Right cardiac atrium (tissue), 5 donors: ENCODE measurements around the gene PRKCE. TPM values are rescaled to one million over a fixed set of nuclear protein-coding genes. Genes with fewer than 3 reads are reported as not detected.
A peak's percentile ranks its signal among the peaks of the same experiment; 100 is the strongest.

ENCODE experiments used
- ATAC-seq, 2 donors: fragments of 200-7000 bp; cut with Tn5 transposase; one replicate each; pipeline versions ENCODE4 v1.8.0 to v1.9.1; 2020; ENCODE audit warnings: moderate library complexity in 2 of 2, mild to moderate bottlenecking in 1 of 2
- DNase-seq, 3 donors: peaks; one replicate each; pipeline ENCODE4 v3.0.0-alpha.2; 2020
- H3K27ac ChIP-seq: one replicate; pipeline ENCODE4 v1.5.1; 2013; ENCODE audit warnings: mild to moderate bottlenecking, low read length, control low read depth, moderate library complexity
- H3K27me3 ChIP-seq: one replicate; pipeline ENCODE4 v1.6.1; 2013; ENCODE audit not compliant: control insufficient read depth, insufficient read depth
- H3K4me1 ChIP-seq: one replicate; pipeline ENCODE4 v1.6.1; 2013; ENCODE audit warnings: low read length; ENCODE audit not compliant: control insufficient read depth, insufficient read depth
- H3K4me3 ChIP-seq: one replicate; pipeline ENCODE4 v1.5.1; 2013; ENCODE audit warnings: low read length, control low read depth
- H3K9me3 ChIP-seq: one replicate; pipeline ENCODE4 v1.6.1; 2013; ENCODE audit warnings: low read length; ENCODE audit not compliant: control insufficient read depth
- WGBS: extraction: QIAGEN DNeasy Blood & Tissue Kit; methylation state at CpG from one replicate; pipeline ENCODE4 v1.1.7; 2013; 5-methylcytosine and 5-hydroxymethylcytosine counted together
- intact Hi-C, 4 donors: fragments of 100-400 bp; cut with DNase I; formaldehyde crosslinking; loops; one replicate each; pipeline versions ENCODE4 v1.11.0 to v1.14.0; 2022 to 2023
- polyA plus RNA-seq: library from polyadenylated mRNA; stranded (reverse); fragments of 200-250 nt; gene quantifications from one replicate; pipeline ENCODE4 v1.2.3, GENCODE V29; 2013
- total RNA-seq, 4 donors: library from RNA; stranded (reverse); fragmentation: NEBNext Ultra II Directional; extraction: Animal tissue kit (Norgen Biotek cat#: 25700); gene quantifications; one replicate each; pipeline ENCODE4 v1.2.1, GENCODE V29; 2021
- donor health status: healthy with polysubstance abuse.
- donor health status: DM: no; HTN: yes; CAD: no.
- donor health status: DM: no; HTN: no; CAD: no.
- donor health status: DM: no; HTN: yes; CAD: no; lungs with severe emphysema.
- donor health status: DM: yes; HTN: yes; CAD: no.

The PRKCE gene
- total and polyA plus RNA-seq, 5 donors = 5.5 to 19.7 (median 18.7) TPM

GRCh38 chr2:45845566-45845965 lies 194.1 kb downstream of the PRKCE start:
- no peaks in the 10 kb centered on the region for H3K9me3 ChIP-seq
- peaks cover 8% of the 10 kb centered on the region for H3K4me1 ChIP-seq
- no peak overlapping the region for H3K27ac ChIP-seq
- intact Hi-C loops = no loop called here
- 79% methylated on average over 6 of the region's 6 CpGs for WGBS
- no peaks in the 10 kb centered on the region for H3K27me3 ChIP-seq
- ATAC-seq = no peak
- no peak for DNase-seq
- no peak overlapping the region for H3K4me3 ChIP-seq

GRCh38 chr2:45849491-45850283 lies 198.2 kb downstream of the PRKCE start:
- peaks cover 2% of the 10 kb centered on the region for H3K4me1 ChIP-seq
- no peak overlapping the region for H3K27ac ChIP-seq
- no peaks in the 10 kb centered on the region for H3K27me3 ChIP-seq
- intact Hi-C loops = no loop called here
- 90% methylated on average over 7 of the region's 7 CpGs for WGBS
- no peaks in the 10 kb centered on the region for H3K9me3 ChIP-seq
- DNase-seq (no peak), ATAC-seq (no peak)
- H3K4me3 ChIP-seq = no peak overlapping the region

- no peak for ATAC-seq
- Histone ChIP-seq H3K27me3 (no peaks in the 10 kb centered on the region), H3K4me1 (peaks cover 2% of the 10 kb centered on the region), H3K9me3 (no peaks in the 10 kb centered on the region), H3K4me3 (no peak overlapping the region), H3K27ac (no peak overlapping the region)
- DNase-seq = no peak
- 89% methylated on average over 2 of the region's 2 CpGs for WGBS
- intact Hi-C loops = no loop called here
Observed at GRCh38 chr2:45850558-45850957, 199.1 kb downstream of the PRKCE start.

- DNase-seq = no peak
- Histone ChIP-seq H3K4me3 (no peak overlapping the region), H3K27ac (no peak overlapping the region), H3K27me3 (no peaks in the 10 kb centered on the region), H3K4me1 (peaks cover 4% of the 10 kb centered on the region), H3K9me3 (no peaks in the 10 kb centered on the region)
- 88% methylated on average over 2 of the region's 2 CpGs for WGBS
- intact Hi-C loops = no loop called here
- no peak for ATAC-seq
Observed at GRCh38 chr2:45851111-45851510, 199.6 kb downstream of the PRKCE start.

GRCh38 chr2:45851576-45852304 lies 200.3 kb downstream of the PRKCE start:
- 79% methylated on average over 11 of the region's 11 CpGs for WGBS
- Histone ChIP-seq H3K27me3 (no peaks in the 10 kb centered on the region), H3K27ac (no peak overlapping the region), H3K9me3 (no peaks in the 10 kb centered on the region), H3K4me1 (peaks cover 4% of the 10 kb centered on the region), H3K4me3 (no peak overlapping the region)
- intact Hi-C loops = no loop called here
- ATAC-seq (peak; percentile 56 to 59), DNase-seq (no peak)

GRCh38 chr2:45852450-45853150 lies 201.1 kb downstream of the PRKCE start:
- Histone ChIP-seq H3K27me3 (no peaks in the 10 kb centered on the region), H3K4me3 (no peak overlapping the region), H3K4me1 (peaks cover 2% of the 10 kb centered on the region), H3K27ac (no peak overlapping the region), H3K9me3 (no peaks in the 10 kb centered on the region)
- DNase-seq (no peak), ATAC-seq (no peak)
- 93% methylated on average over 6 of the region's 6 CpGs for WGBS
- intact Hi-C loops = no loop called here

GRCh38 chr2:45855374-45855773 lies 203.9 kb downstream of the PRKCE start:
- WGBS = 12% methylated on average over 3 of the region's 3 CpGs
- H3K27me3 ChIP-seq = no peaks in the 10 kb centered on the region
- H3K9me3 ChIP-seq = no peaks in the 10 kb centered on the region
- H3K4me3 ChIP-seq = no peak overlapping the region
- intact Hi-C loops = no loop called here
- no peak overlapping the region for H3K27ac ChIP-seq
- H3K4me1 ChIP-seq = peaks cover 8% of the 10 kb centered on the region
- DNase-seq (no peak), ATAC-seq (no peak)

GRCh38 chr2:45856391-45857274 lies 205.2 kb downstream of the PRKCE start:
- Histone ChIP-seq H3K4me3 (no peak overlapping the region), H3K9me3 (no peaks in the 10 kb centered on the region), H3K27me3 (no peaks in the 10 kb centered on the region), H3K4me1 (peaks cover 12% of the 10 kb centered on the region), H3K27ac (no peak overlapping the region)
- intact Hi-C loops = no loop called here
- no peak for ATAC-seq
- DNase-seq = no peak
- WGBS = 84% methylated on average over 9 of the region's 9 CpGs

GRCh38 chr2:45857275-45857609 lies 205.8 kb downstream of the PRKCE start:
- intact Hi-C loops = no loop called here
- Histone ChIP-seq H3K4me1 (peaks cover 12% of the 10 kb centered on the region), H3K27me3 (no peaks in the 10 kb centered on the region), H3K9me3 (no peaks in the 10 kb centered on the region), H3K27ac (no peak overlapping the region), H3K4me3 (no peak overlapping the region)
- WGBS = 73% methylated on average over 4 of the region's 4 CpGs
- no peak for DNase-seq
- no peak for ATAC-seq

GRCh38 chr2:45857867-45858520 lies 206.5 kb downstream of the PRKCE start:
- Histone ChIP-seq H3K4me3 (no peak overlapping the region), H3K9me3 (no peaks in the 10 kb centered on the region), H3K4me1 (peaks cover 19% of the 10 kb centered on the region), H3K27me3 (no peaks in the 10 kb centered on the region), H3K27ac (no peak overlapping the region)
- no peak for DNase-seq
- intact Hi-C loops = no loop called here
- no peak for ATAC-seq
- WGBS = 80% methylated on average over 11 of the region's 11 CpGs
